Measurements from ENCODE around the gene UBE2E1. TPM values are rescaled to one million over a fixed set of nuclear protein-coding genes. Genes with fewer than 3 reads are reported as not detected.
A peak's percentile ranks its signal among the peaks of the same experiment; 100 is the strongest.

UBE2E1 gene
- total RNA-seq: 124 TPM

DNA sequence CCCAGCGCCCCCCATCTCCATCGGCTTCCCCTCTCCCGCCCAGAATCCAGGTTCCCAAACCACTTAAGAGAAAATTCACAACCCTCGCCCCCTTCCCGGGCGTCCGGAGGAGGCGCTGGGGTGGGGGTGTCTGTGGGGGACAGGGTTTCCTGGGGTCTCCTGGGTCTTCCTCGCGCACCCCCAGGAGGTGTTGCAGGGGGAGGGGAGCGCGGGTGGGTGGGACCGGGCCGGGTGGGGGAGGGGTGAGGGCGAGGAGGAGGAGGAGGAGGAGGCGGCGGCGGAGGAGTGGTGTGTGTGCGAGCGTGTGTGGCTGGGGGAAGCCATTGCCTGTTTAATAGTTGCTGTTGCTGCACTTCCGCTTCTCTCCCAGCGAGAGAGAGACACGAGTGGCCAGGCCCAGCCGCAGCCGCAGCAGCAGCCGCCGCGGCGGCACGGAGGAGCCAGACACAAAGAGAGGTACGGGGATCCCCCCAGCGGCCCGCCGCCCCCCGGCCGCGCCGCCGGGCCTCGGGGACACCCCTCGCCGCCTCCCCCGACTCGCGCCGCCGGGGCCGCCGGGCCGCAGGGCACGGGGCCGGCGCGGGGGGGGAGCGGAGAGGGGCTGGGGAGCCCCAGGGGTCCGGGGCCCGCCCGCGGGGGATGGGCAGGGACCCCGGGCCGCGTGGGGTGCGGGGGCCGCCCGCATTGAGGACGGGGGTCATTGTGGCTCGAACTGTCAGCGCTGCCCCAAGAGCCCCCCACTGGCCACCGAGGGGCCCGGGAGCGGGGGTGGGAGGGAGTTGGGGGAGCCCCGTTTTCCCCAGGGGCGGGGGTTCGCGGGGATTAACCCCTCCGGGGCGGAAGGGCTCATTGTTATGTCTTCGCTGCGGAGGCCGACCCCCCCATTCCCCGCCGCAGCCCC is at the start of gene UBE2E1:
Gene UBE2E1, plus strand, starts transcription at position 323 of the 901 bp plus-strand sequence. CDS start 1,315 bp downstream, outside the sequence.
- Histone ChIP-seq H3K4me3 (peak within 1 kb of the TSS; percentile 69 to 98), H3K36me3 (no peaks in the 10 kb centered on the region), H3K4me1 (peaks cover 46% of the 10 kb centered on the region), H3K9me3 (no peaks in the 10 kb centered on the region), H3K27ac (peak within 1 kb of the TSS; percentile 92), H3K27me3 (no peaks in the 10 kb centered on the region)
- TF ChIP-seq POLR2AphosphoS5 (IDR thresholded peaks at IDR 0.05; ENCODE audit: insufficient read depth in 1 of 2, low read depth in 1 of 2): no peak
- TF ChIP-seq POLR2A (IDR thresholded peaks at IDR 0.05): peak in 1 of 2 donors; percentile 33
- no peak for DNase-seq (ENCODE audit: extremely low spot score in 2 of 2)
- intact Hi-C loops (cut with DNase I): loop anchor here (2.0 to 10.0 kb wide), 2 partner anchors 57 to 601 kb away; partner anchors contain the start of gene UBE2E2

DNA sequence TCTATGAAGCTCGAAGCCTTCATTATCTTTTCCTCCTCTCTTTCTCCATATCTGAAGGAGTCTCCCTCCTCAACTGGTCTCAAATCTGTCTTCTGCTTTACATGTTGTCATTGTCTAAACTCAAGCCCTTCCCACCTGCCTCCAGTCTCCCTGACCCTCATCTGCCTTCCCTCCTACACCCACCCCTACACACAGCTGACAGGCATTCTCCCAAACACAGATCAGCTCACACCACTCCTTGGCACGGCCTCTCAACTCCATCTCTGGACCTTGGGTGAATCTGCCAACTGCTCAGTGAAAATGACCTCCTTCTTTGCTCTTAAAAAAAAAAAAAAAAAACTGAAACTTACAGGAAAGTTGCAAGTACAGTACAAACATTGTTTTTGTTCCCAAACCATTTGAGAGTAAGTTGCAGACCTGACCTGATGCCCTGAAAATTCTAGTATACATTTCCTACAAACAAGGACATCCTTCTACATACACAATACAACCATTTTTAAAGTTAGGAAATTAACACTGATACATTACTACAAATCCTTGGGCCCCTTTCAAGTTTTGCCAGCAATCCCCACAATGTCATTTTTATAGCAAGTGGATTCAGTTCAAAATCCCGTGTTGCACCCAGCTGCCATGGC is 49.4 kb upstream of the UBE2E1 start:
- intact Hi-C loops (cut with DNase I): no loop called here
- no peak overlapping the region for H3K27ac ChIP-seq
- TF ChIP-seq POLR2A (IDR thresholded peaks at IDR 0.05) (no peak), POLR2AphosphoS5 (IDR thresholded peaks at IDR 0.05; ENCODE audit: insufficient read depth in 1 of 2, low read depth in 1 of 2) (no peak)
- TF ChIP-seq, protein P1, sequence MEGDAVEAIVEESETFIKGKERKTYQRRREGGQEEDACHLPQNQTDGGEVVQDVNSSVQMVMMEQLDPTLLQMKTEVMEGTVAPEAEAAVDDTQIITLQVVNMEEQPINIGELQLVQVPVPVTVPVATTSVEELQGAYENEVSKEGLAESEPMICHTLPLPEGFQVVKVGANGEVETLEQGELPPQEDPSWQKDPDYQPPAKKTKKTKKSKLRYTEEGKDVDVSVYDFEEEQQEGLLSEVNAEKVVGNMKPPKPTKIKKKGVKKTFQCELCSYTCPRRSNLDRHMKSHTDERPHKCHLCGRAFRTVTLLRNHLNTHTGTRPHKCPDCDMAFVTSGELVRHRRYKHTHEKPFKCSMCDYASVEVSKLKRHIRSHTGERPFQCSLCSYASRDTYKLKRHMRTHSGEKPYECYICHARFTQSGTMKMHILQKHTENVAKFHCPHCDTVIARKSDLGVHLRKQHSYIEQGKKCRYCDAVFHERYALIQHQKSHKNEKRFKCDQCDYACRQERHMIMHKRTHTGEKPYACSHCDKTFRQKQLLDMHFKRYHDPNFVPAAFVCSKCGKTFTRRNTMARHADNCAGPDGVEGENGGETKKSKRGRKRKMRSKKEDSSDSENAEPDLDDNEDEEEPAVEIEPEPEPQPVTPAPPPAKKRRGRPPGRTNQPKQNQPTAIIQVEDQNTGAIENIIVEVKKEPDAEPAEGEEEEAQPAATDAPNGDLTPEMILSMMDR (IDR thresholded peaks at IDR 0.05): no peak

DNA sequence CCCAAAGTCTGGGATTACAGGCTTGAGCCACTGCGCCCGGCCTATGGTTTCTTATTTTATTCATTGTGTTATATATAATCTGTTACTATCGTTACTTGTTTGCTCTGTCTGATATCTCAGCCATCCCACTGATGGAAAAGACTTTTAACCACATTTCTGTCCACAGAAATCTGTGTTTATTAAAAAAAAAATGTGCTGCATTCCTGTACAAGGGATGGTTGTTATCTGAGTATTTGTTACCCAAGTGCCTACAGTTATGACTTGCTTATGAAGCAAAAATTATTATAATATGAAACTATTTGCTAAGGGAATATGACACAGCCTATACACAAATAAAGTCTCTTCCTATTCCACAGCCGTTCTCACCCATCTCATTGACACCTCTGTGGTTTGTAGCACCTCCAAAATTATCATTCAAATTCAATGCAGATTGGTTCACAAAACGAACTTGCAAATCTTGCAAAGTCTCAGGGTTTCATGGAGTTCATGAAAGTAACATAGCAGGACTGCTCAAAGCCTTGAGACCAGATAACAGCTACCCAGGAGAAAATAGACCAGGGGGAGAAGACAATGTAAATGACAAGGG is 47.4 kb upstream of the UBE2E1 start:
- Histone ChIP-seq H3K27me3 (no peaks in the 10 kb centered on the region), H3K9me3 (no peaks in the 10 kb centered on the region), H3K4me1 (peaks cover 5% of the 10 kb centered on the region), H3K27ac (no peak overlapping the region), H3K4me3 (no peak overlapping the region), H3K36me3 (no peaks in the 10 kb centered on the region)
- DNase-seq (ENCODE audit: extremely low spot score in 2 of 2): no peak
- TF ChIP-seq, protein P1 (IDR thresholded peaks at IDR 0.05): no peak
- intact Hi-C loops (cut with DNase I): no loop called here

More for the DNA sequence above, 49.4 kb upstream of the UBE2E1 start:
- no peaks in the 10 kb centered on the region for H3K27me3 ChIP-seq
- H3K36me3 ChIP-seq: no peaks in the 10 kb centered on the region
- no peak for DNase-seq (ENCODE audit: extremely low spot score in 2 of 2)
- no peak overlapping the region for H3K4me3 ChIP-seq
- H3K9me3 ChIP-seq: no peaks in the 10 kb centered on the region
- H3K4me1 ChIP-seq: peaks cover 1% of the 10 kb centered on the region

DNA sequence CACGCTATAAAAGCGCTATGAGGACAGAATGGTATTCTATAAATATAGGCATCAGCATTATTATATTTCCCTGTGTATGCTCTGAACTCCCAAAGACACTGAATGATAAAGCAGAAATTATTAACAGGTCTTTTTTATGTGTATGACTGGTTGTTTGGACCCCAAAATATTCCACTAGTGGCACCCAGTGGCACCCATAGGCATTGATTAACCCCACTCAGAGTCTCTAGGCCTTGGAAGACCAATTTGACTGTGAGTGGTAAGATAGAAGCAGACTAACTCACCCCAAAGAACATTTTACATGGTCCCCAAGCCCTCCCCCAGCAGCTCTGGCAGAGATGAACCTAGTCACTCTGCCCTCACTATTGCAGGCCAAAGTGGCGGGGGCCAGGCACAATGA is 45.4 kb upstream of the UBE2E1 start:
- Histone ChIP-seq H3K9me3 (no peaks in the 10 kb centered on the region), H3K4me3 (no peak overlapping the region), H3K36me3 (no peaks in the 10 kb centered on the region), H3K27ac (no peak overlapping the region), H3K4me1 (peaks cover 5% of the 10 kb centered on the region), H3K27me3 (no peaks in the 10 kb centered on the region)
- TF ChIP-seq, protein P1 (IDR thresholded peaks at IDR 0.05): no peak
- DNase-seq (ENCODE audit: extremely low spot score in 2 of 2): no peak
- intact Hi-C loops (cut with DNase I): no loop called here

DNA sequence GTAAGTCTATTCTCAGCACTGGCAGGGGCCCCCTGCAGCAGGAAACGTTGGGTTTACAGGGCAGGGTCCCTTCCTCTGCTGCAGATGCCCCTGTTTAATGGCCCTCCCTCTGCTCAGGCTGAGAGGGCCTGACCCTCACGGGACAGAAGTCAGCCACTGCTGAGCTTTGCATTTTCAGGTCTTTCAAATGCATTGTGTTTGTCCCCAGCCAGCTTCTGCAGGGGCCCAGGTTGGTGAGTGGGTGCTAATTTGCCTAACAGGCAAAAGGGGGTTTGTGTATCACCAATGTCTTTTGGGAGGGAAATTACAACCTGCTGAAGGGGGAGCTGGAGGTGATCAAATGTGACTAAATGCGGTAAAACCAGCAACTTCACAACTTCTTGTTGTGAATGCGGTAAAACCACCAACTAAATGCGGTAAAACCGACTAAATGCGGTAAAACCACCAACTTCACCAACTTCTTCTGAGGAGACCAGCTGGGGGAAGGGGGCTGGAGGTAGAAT is 44.8 kb upstream of the UBE2E1 start:
- TF ChIP-seq POLR2AphosphoS5 (IDR thresholded peaks at IDR 0.05; ENCODE audit: insufficient read depth in 1 of 2, low read depth in 1 of 2) (no peak), POLR2A (IDR thresholded peaks at IDR 0.05) (no peak)
- TF ChIP-seq, protein P1 (IDR thresholded peaks at IDR 0.05): no peak
- Histone ChIP-seq H3K36me3 (no peaks in the 10 kb centered on the region), H3K9me3 (no peaks in the 10 kb centered on the region), H3K27me3 (no peaks in the 10 kb centered on the region), H3K4me3 (no peak overlapping the region), H3K27ac (no peak overlapping the region), H3K4me1 (peaks cover 5% of the 10 kb centered on the region)
- intact Hi-C loops (cut with DNase I): no loop called here
- DNase-seq (ENCODE audit: extremely low spot score in 2 of 2): no peak
